GM12872 (cell line): ENCODE measurements around the gene TNFRSF14.
A peak's percentile ranks its signal among the peaks of the same experiment; 100 is the strongest.

Source experiments
- CTCF ChIP-seq: IDR thresholded peaks from 3 replicates; pipeline ENCODE4 v1.5.1; 2011; ENCODE audit warnings: low read depth, mild to moderate bottlenecking, low read length, moderate library complexity; ENCODE audit not compliant: insufficient read depth

TNFRSF14 gene

GRCh38 chr1:2545754-2546514, 10.2 kb upstream of the TNFRSF14 start:
- no peak for TF ChIP-seq CTCF

GRCh38 chr1:2546515-2547209, 9.5 kb upstream of the TNFRSF14 start:
- no peak for TF ChIP-seq CTCF

- no peak for TF ChIP-seq CTCF
Measured at GRCh38 chr1:2547210-2548067, 8.7 kb upstream of the TNFRSF14 start.

GRCh38 chr1:2548068-2548589, 8.0 kb upstream of the TNFRSF14 start:
- peak; percentile 94 for TF ChIP-seq CTCF

GRCh38 chr1:2552189-2552588, 4.0 kb upstream of the TNFRSF14 start:
- TF ChIP-seq CTCF = no peak

GRCh38 chr1:2553871-2554620, 2.1 kb upstream of the TNFRSF14 start:
- no peak for TF ChIP-seq CTCF
